GM18870 (cell line): Measurements from ENCODE around the gene NSFL1C.
"Not testable (repeated sequence)": the region's sequence is repeated elsewhere in the genome, so short reads cannot be mapped to it uniquely, and the experiment has no call there.

Source experiments
- ATAC-seq: cut with Tn5 transposase; IDR thresholded peaks from one replicate; pipeline ENCODE4 v1.9.1; 2021; ENCODE audit warnings: moderate library complexity; ENCODE audit not compliant: unreplicated experiment

NSFL1C gene

GRCh38 chr20:1466211-1467081, at the start of gene NSFL1C:
TSS of gene NSFL1C (minus strand) at chr20:1466849. CDS start at chr20:1466824, 25 bp downstream.
- ATAC-seq = peak; percentile 61

DNA sequence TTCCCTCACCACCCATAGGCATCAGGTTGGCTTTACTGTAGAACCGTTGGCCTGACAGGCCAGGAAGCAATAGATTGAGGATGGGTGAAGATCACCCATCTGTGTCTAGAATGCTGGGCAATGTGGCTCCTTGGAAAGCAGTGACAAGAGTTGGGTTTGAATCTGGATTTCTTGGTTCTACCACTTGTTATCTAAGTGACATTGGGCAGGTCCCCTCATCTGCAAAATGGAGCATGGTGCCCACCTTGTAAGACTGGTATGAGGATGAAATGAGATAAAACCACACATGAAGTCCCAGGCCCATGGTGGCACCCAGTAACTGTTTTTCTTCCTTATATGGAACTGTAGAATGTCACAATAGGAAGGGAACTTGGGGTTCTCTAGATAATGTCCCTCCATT, 47.2 kb upstream of the NSFL1C start:
- no peak for ATAC-seq

DNA sequence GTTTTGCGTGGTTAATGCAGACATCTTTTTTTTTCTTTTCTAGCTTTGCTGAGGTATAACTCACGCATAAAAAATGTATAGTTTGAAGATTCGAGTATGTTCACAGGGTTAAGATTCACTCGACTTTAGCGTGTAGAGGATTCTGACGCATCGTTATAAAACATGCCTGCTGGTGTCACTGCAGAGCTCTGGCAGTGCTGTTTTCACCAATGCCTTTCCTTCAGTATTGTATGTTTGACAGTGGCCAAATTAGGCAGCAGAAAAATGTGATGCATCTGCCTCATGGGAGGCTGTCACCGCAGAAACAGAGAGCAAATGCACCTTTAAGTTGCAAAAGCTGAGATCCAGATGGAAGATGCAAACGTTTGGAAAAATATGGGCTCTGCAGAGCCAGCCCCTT, 42.6 kb upstream of the NSFL1C start:
- no peak for ATAC-seq

DNA sequence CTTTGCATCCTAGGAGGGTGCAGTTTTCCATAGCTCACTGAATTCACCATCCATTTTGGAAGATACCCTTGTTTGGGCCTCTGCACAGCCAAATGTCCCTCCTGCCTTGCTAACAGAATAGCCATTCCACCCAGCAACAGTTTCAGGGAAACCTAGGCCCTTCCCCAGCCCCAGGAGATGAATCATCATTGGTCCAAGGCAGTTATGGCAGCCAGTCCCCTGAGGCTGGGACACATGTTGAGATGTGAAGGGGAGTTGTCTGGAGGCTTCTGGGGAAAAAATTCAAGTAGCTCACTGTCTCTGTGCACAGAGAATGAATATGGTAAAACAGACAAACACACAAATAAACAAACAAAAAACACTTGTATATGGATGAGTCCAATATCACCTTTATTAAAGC, 41.9 kb upstream of the NSFL1C start:
- ATAC-seq = no peak

GRCh38 chr20:1507276-1507675, 40.6 kb upstream of the NSFL1C start:
- no peak for ATAC-seq

- no peak for ATAC-seq
Observed at GRCh38 chr20:1505871-1506270, 39.2 kb upstream of the NSFL1C start.

- no peak for ATAC-seq
Observed at GRCh38 chr20:1505361-1505760, 38.7 kb upstream of the NSFL1C start.

GRCh38 chr20:1503564-1504227, 37.0 kb upstream of the NSFL1C start:
- ATAC-seq = peak; percentile 94

DNA sequence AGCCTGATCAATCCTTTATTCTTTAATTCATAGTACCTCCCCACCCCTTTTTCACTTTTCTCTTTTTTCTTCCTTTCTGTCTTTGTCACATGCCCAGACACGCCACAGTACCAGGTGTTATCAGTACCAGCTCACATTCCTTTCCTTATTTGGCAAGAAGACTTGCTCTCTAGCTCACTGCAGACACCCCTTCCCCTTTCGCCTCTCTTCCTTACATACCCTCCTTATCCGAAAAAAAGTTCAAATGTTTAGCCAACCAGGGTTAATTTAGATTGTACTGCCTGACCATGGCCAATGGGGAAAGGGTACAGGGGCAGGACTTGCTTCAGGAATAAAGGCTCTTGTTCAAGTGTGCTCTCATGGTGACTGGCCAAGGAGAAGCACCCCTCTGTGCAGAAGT, 33.8 kb upstream of the NSFL1C start:
- ATAC-seq = no peak

GRCh38 chr20:1499528-1500420, 33.1 kb upstream of the NSFL1C start:
- no peak for ATAC-seq

- not testable (repeated sequence) for ATAC-seq
Observed at GRCh38 chr20:1497371-1497770, 30.7 kb upstream of the NSFL1C start.

- ATAC-seq = no peak
Observed at GRCh38 chr20:1496930-1497329, 30.3 kb upstream of the NSFL1C start.

- ATAC-seq = no peak
Observed at GRCh38 chr20:1494436-1494835, 27.8 kb upstream of the NSFL1C start.

DNA sequence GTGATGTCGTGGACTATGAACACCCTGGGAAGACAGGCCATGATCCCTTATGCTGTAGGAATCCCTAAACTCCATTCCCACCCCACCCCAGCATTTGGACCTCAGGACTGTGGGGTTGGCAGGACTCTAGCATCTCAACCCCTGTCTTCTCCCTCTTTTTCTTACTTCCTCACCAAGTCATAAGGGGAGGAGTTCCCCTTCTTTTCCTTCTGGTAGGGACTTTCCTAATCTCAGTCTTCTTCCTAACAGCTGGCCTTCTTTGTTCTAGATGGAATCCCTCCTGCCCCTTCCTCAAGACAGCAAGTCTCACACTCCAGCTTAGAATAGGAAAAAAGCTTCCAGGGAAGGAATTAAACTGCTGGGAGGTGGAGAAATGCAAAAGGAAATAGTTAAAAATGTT, 26.9 kb upstream of the NSFL1C start:
- ATAC-seq = no peak

DNA sequence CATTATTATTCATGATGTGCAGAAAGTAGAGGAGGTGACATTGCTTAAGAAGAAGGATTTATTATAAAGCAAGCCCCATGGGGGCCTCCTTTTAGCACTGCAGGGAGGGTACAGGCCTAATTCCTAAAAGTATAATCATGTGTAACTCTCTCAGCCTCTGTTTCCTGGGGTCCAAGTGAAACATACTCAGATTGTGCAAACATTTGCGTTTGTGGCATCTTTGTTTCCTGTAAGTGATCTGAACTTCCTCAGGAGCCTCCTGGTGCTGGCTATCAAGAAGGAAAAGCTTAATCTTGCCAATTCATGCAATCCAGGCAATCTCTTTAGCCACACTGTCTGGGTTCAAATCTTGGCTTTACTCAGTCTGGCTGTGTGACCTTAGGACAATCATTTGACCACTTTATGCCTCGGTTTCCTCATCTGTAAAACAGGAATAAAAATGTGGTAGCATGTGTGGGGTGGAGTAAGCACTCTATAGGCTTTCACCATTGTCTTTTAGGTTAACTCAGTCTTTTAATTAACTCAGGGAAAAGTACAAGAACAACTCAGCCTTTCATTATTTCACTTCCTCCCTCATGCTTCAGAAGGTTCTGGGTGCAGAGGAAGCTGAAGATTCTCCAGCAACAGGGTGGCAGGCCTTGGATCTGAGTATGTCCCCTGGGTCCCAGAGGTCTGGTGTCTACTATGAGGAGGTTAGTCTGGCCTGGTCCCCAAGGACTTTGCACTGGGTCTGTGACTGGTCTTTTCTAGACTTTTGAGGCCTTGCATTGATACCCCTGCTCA, 25.4 kb upstream of the NSFL1C start:
- ATAC-seq = no peak

GRCh38 chr20:1491281-1491840, 24.7 kb upstream of the NSFL1C start, which contains the start of gene SIRPB2:
TSS of gene SIRPB2 (minus strand) at chr20:1491420. CDS start at chr20:1491359, 61 bp downstream.
- ATAC-seq = no peak

DNA sequence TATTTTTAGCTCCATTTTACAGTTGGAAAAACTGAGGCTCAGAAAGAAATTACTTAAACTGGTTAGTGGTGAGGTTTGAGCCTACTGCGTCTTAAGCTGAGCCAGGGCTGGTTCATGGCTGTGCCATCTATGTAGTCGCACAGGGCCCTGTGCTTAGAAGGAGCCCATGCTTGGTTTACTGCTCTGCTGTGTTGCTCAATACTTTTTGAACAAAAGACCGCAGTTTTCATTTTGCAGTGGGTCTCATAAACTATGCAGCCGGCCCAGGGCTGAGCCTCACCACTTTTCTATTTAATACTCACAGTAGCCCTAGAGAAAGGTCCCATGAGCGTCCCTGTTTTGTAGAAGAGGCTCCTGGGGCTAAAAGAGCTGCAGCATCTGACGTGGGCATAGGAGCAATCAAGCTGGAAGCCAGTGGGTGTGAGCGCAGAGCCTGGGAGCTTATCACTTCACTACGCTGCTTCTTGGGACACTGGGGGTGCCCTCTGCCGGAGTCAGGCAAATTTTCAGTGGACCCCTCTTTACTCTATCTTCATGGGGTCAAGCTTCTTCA, 24.1 kb upstream of the NSFL1C start:
- ATAC-seq = no peak

- no peak for ATAC-seq
Observed at GRCh38 chr20:1489764-1490436, 23.3 kb upstream of the NSFL1C start.

DNA sequence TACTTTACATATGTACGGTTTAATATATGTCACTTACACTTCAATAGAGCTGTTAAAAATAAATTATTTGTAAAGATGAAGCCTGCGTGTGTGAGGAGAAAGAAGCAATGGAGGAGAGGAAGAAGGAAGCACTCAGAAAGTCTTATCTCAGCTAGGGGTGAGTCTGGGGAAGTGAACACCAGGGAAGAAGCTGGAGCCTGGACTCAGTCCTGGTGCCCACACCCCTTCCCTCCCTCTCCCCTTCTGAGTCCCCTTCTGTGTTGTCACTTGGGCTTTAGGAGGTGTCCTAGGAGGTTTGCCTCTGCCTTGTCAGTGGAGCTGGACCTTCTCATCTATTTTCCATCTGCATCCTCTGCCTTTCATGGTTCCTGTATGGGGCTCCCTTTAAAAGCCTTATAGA, 22.7 kb upstream of the NSFL1C start:
- no peak for ATAC-seq
